ENCODE data around the gene FAM120B. TPM values are rescaled to one million over a fixed set of nuclear protein-coding genes. Genes with fewer than 3 reads are reported as not detected.

Gene FAM120B
- total and polyA plus RNA-seq, 2 experiments from 2014 or later = 17.1 to 29.1 TPM

DNA sequence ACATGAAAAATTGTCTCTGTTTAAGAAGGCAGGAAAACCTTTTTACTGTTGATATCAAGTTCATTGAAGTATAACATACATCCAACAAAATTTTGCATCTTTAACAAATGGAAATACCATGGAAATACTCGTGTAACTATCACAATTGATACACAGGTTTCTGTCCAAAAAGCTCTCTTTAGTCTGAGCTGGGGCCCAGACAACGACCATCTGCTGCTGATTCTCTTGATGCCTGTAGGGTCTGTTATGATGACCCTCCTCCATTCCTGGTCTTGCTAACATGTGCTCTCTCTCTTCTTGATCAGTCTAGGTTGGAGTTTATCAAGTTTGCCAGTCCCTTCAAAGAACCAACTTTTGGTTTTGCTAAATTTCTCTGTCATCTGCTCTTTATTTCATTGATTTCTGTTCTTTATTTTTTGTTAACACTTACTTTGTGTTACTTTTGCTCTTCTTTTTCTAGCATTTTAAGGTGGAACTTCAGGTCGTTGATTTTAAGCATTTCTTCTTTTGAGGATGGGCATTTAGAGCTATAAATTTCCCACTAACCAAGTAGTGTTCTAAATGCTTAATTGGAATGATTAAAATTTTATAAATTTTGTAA is 129.8 kb downstream of the FAM120B start:
- Histone ChIP-seq H4K20me1 (ENCODE audit: insufficient read depth) (no peaks in the 10 kb centered on the region), H3K9me3 (ENCODE audit: low read depth) (no peaks in the 10 kb centered on the region), H3K4me1 (ENCODE audit: insufficient read depth) (peaks cover 6% of the 10 kb centered on the region), H3K27me3 (replicated peaks; ENCODE audit: insufficient read depth) (peaks cover 8% of the 10 kb centered on the region; the same call in 1 of the 2 replicates), H3K9me2 (ENCODE audit: insufficient read depth) (no peaks in the 10 kb centered on the region), H3K4me3 (no peak overlapping the region), H3K79me2 (ENCODE audit: insufficient read depth) (no peaks in the 10 kb centered on the region), H3K36me3 (ENCODE audit: low read depth) (no peaks in the 10 kb centered on the region), H3K4me2 (ENCODE audit: unreplicated experiment) (no peak overlapping the region), H3K27ac (no peak overlapping the region), H3F3A (ENCODE audit: insufficient read depth) (0 out of 2 replicates have a peak, but pooled peaks cover 3% of the 10 kb centered on the region), H3K9ac (no peak overlapping the region), H2AFZ (no peak overlapping the region)
- TF ChIP-seq EZH2 (IDR thresholded peaks at IDR 0.05; ENCODE audit: insufficient read depth, poor library complexity, severe bottlenecking) (no peak), EZH2phosphoT487 (IDR thresholded peaks at IDR 0.05; ENCODE audit: insufficient read depth, low read depth) (no peak)
- in situ Hi-C loops (cut with MboI) = no loop called here
- 75 to 80% methylated on average over 3 of the region's 3 CpGs for WGBS, 2 experiments (ENCODE audit: low coverage in 1 of 2, low lambda C conversion rate in 2 of 2, missing lambda C conversion rate in 2 of 2)
- DNase-seq = no peak

DNA sequence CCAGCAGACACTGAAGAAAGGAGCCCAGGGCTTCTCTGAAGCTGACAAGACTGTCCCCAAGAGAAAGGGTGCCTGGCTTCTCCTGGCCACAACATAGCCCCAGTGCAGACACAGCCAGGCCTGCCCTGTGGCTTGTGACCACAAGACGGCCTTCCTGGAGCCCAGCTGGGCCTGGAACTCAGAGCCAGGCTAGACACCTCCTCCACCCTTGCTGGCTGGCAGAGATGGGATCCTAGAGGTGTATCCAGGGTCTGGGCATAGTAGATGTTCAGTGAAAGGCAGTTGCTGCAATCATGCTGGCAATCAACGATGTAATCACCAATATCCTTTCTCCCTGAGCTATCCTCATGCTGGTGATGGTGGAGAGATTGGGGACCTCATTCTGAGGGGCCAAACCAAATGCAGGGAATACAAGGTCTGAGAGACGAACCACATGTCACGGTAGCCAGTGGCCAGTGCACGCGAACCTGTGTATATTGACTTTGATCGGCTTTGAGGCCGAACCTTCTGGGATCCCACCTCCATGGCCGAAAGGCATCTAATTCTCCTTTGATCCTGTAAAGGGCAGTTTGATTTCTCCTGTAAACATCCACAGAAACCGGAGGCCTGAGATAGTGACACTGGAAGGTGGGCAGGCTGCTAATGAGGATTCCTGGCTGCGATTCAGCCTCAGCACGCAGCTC is 131.3 kb downstream of the FAM120B start:
- Histone ChIP-seq H3K4me3 (peak overlapping the region; percentile 42), H3F3A (ENCODE audit: insufficient read depth) (0 out of 2 replicates have a peak, but pooled peaks cover 4% of the 10 kb centered on the region), H3K27me3 (replicated peaks; ENCODE audit: insufficient read depth) (no peaks in the 10 kb centered on the region), H3K9me2 (ENCODE audit: insufficient read depth) (no peaks in the 10 kb centered on the region), H4K20me1 (ENCODE audit: insufficient read depth) (no peaks in the 10 kb centered on the region), H2AFZ (peak overlapping the region; percentile 70), H3K9ac (peak overlapping the region; percentile 75), H3K4me1 (ENCODE audit: insufficient read depth) (peaks cover 6% of the 10 kb centered on the region), H3K9me3 (ENCODE audit: low read depth) (no peaks in the 10 kb centered on the region), H3K4me2 (ENCODE audit: unreplicated experiment) (peak overlapping the region; percentile 67), H3K79me2 (ENCODE audit: insufficient read depth) (no peaks in the 10 kb centered on the region), H3K36me3 (ENCODE audit: low read depth) (no peaks in the 10 kb centered on the region), H3K27ac (peak overlapping the region; percentile 42)
- DNase-seq = peak; percentile 27
- 62% methylated on average over 12 of the region's 12 CpGs for WGBS, 2 experiments (ENCODE audit: low coverage in 1 of 2, low lambda C conversion rate in 2 of 2, missing lambda C conversion rate in 2 of 2)
- TF ChIP-seq EZH2phosphoT487 (IDR thresholded peaks at IDR 0.05; ENCODE audit: insufficient read depth, low read depth) (no peak), EZH2 (IDR thresholded peaks at IDR 0.05; ENCODE audit: insufficient read depth, poor library complexity, severe bottlenecking) (no peak)
- in situ Hi-C loops (cut with MboI) = no loop called here

- Histone ChIP-seq H4K20me1 (ENCODE audit: insufficient read depth) (no peaks in the 10 kb centered on the region), H3K79me2 (ENCODE audit: insufficient read depth) (no peaks in the 10 kb centered on the region), H3K4me3 (peak overlapping the region; percentile 42), H3K27me3 (replicated peaks; ENCODE audit: insufficient read depth) (no peaks in the 10 kb centered on the region), H3K9ac (peak overlapping the region; percentile 75), H3K4me1 (ENCODE audit: insufficient read depth) (peaks cover 6% of the 10 kb centered on the region), H3K27ac (peak overlapping the region; percentile 42), H3K9me2 (ENCODE audit: insufficient read depth) (no peaks in the 10 kb centered on the region), H3K4me2 (ENCODE audit: unreplicated experiment) (peak overlapping the region; percentile 67), H2AFZ (peak overlapping the region; percentile 70), H3F3A (ENCODE audit: insufficient read depth) (0 out of 2 replicates have a peak, but pooled peaks cover 4% of the 10 kb centered on the region), H3K9me3 (ENCODE audit: low read depth) (no peaks in the 10 kb centered on the region), H3K36me3 (ENCODE audit: low read depth) (no peaks in the 10 kb centered on the region)
- 0% methylated on average over 15 of the region's 15 CpGs for WGBS, 2 experiments (ENCODE audit: low coverage in 1 of 2, low lambda C conversion rate in 2 of 2, missing lambda C conversion rate in 2 of 2)
- in situ Hi-C loops (cut with MboI) = no loop called here
- TF ChIP-seq EZH2phosphoT487 (IDR thresholded peaks at IDR 0.05; ENCODE audit: insufficient read depth, low read depth) (no peak), EZH2 (IDR thresholded peaks at IDR 0.05; ENCODE audit: insufficient read depth, poor library complexity, severe bottlenecking) (no peak)
- DNase-seq = peak; percentile 100
Observed at GRCh38 chr6:170438402-170438753, 131.8 kb downstream of the FAM120B start.

DNA sequence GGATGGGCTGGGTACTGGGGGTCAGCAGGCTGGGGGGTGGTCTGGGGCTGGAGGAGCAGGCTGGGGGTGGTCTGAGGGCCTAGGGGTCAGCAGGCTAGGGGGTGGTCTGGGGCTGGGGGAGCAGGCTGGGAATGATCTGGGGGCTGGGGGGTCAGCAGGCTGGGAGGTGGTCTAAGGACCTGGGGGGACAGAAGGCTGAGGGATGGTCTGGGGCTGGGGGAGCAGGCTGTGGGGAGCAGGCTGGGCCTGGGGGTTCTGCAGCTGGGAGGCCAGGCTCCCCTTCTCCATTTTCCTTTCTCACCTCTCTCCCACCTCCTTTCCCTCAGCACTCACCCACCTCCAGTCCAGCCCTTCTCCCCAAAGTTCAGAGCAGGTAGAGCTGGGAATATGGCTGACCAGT is 132.3 kb downstream of the FAM120B start:
- H4K20me1 ChIP-seq (ENCODE audit: insufficient read depth) = no peaks in the 10 kb centered on the region
- DNase-seq = no peak
- no peak overlapping the region for H3K4me2 ChIP-seq (ENCODE audit: unreplicated experiment)
- 0 out of 2 replicates have a peak, but pooled peaks cover 4% of the 10 kb centered on the region for H3F3A ChIP-seq (ENCODE audit: insufficient read depth)
- H3K9me3 ChIP-seq (ENCODE audit: low read depth) = no peaks in the 10 kb centered on the region
- no peaks in the 10 kb centered on the region for H3K9me2 ChIP-seq (ENCODE audit: insufficient read depth)
- in situ Hi-C loops (cut with MboI) = no loop called here
- H2AFZ ChIP-seq = no peak overlapping the region
- no peaks in the 10 kb centered on the region for H3K36me3 ChIP-seq (ENCODE audit: low read depth)
- no peak overlapping the region for H3K27ac ChIP-seq
- no peak overlapping the region for H3K4me3 ChIP-seq
- H3K27me3 ChIP-seq (replicated peaks; ENCODE audit: insufficient read depth) = no peaks in the 10 kb centered on the region
- no peaks in the 10 kb centered on the region for H3K79me2 ChIP-seq (ENCODE audit: insufficient read depth)
- peaks cover 6% of the 10 kb centered on the region for H3K4me1 ChIP-seq (ENCODE audit: insufficient read depth)
- H3K9ac ChIP-seq = no peak overlapping the region
- no peak for TF ChIP-seq EZH2 (IDR thresholded peaks at IDR 0.05; ENCODE audit: insufficient read depth, poor library complexity, severe bottlenecking)
- TF ChIP-seq EZH2phosphoT487 (IDR thresholded peaks at IDR 0.05; ENCODE audit: insufficient read depth, low read depth) = no peak
